Left lobe of liver (tissue), 2 donors: ENCODE measurements around the gene NKD2. TPM values are rescaled to one million over a fixed set of nuclear protein-coding genes. Genes with fewer than 3 reads are reported as not detected.
"Not testable (repeated sequence)": the region's sequence is repeated elsewhere in the genome, so short reads cannot be mapped to it uniquely, and the experiment has no call there.

Experiments
- ATAC-seq: fragments of 200-7000 bp; cut with Tn5 transposase; one replicate; pipeline ENCODE4 v1.9.1; 2020; ENCODE audit warnings: mild to moderate bottlenecking, moderate library complexity
- DNase-seq: peaks from one replicate; pipeline ENCODE4 v3.0.0-alpha.2; 2020; ENCODE audit warnings: low spot score
- total RNA-seq: library from RNA; stranded (reverse); gene quantifications from one replicate; pipeline ENCODE4 v1.2.1, GENCODE V29; 2021
- donor health status: DM: no; HTN: no; CAD: no; lungs with moderate emphysema.
- donor health status: DM: no; HTN: yes; CAD: no.

Gene NKD2
- total RNA-seq, 1 donor from 2014 or later, result 1.6 TPM

DNA sequence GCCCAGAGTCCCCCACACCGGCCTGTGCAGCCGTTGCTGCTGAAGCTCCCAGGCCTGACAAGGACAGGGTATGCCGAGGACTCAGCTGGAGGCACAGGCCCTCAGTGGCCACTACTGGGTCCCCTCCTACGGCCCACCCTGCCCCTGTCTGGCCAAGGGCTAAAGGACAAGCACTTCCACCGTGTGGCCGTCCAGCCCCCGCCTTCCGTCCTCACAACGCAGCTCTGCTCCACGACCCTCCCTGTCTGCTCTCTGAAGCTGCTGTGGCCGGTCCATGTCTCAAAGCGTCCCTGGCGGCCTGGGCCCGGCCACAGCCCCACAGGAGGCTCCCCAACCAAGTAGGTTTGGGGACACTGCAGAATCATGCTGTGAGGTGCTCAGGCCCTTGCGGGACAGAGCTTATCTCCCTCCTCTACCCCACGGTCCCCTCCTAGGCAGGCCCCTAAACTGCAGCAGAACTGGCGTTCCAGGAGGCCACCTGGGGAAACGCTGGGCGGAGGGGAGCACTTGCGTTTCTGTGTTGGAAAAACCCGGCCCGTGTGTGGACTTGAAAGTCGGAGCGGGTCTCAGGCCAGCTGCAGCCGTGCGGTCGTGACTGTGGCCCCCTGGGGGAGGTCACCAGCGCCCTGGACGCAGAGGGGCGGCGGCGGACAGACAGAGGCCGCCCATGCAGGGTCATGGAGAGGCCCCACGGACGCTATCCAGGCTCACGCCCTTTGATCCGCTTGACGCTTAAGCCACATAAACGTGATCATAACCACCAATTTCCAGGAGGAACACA lies 45.6 kb downstream of the NKD2 start:
- DNase-seq (no peak), ATAC-seq (no peak)

DNA sequence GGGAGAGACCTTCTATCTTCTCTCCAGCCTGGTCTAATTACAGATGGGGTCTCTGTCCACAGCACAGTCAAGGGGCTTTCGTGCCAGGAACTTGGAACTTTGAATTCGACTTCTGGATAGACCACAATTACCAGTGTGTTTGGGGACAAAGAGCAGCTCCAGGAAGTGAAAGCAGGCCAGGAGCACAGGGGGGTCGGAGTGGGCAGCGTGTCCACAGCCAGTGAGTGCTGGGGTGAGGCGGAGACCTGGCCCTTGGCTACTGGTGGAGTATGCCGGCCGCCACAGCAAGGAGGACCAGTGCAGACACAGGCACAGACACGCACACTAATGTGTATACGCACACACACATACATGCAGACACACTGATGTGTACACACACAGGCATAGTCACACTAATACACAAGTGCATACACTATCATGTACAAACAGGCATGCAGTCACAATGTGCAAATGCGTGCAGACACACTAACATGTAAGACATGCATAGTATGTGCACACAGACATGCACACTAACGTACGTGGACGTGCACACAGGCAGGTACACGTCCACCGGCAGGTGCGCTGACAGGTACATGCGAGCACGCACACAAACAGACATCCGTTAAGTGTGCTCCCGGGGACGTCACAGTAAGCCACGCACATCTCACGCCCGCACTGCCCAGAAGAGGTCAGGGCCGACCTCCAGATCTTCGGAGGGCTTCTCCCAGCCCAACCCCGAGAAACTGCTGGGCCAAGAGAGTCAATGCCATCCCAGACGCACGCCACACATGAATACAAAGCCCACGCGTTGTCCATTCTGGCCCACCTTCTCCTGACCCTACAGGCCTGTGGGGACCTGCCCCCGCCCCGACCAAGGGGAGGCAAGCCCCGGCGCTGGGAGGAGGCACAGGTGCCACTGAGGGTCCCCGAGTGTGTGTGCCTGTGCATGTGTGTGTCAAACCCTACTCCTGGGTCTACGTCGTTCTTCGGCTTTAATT lies 46.5 kb downstream of the NKD2 start:
- DNase-seq (no peak), ATAC-seq (no peak)

DNA sequence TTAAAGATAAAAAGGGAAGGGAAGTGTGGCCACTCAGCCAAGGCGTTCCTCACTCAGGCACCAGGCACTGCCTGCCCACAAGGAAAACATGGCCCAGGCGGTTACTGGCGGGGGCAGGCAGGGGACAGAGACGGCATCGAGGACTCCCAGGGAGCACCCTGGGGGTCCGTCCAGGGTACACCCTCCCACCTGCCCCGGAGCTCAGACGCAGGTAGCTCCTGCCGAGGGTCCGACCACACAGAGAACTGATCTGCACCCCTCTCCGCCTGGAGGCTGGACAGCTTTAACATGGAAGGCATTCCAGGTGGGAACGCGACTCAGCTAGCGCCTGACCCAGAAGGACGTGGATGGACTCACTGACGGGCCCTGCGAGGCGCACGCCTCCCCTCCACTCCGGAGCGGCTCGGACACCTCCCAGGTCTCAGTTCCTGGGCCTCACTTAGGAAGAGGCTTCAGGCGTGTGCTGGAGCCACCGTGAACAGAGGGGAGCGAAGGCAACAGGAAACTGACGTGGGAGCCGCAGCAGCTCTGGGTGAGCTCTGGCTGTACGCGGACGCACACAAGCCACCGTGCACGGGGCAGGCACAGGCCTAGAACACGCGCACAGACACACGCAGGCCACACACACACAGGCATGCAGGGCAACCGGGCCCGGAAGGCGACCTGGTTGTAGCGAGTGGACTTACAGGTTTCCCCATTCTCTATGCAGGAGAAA lies 47.5 kb downstream of the NKD2 start:
- ATAC-seq (no peak), DNase-seq (no peak)

- ATAC-seq, result no peak
- no peak for DNase-seq
Measured at GRCh38 chr5:1056611-1057484, 48.2 kb downstream of the NKD2 start.

- ATAC-seq (no peak), DNase-seq (no peak)
Measured at GRCh38 chr5:1057485-1058082, 49.0 kb downstream of the NKD2 start.

DNA sequence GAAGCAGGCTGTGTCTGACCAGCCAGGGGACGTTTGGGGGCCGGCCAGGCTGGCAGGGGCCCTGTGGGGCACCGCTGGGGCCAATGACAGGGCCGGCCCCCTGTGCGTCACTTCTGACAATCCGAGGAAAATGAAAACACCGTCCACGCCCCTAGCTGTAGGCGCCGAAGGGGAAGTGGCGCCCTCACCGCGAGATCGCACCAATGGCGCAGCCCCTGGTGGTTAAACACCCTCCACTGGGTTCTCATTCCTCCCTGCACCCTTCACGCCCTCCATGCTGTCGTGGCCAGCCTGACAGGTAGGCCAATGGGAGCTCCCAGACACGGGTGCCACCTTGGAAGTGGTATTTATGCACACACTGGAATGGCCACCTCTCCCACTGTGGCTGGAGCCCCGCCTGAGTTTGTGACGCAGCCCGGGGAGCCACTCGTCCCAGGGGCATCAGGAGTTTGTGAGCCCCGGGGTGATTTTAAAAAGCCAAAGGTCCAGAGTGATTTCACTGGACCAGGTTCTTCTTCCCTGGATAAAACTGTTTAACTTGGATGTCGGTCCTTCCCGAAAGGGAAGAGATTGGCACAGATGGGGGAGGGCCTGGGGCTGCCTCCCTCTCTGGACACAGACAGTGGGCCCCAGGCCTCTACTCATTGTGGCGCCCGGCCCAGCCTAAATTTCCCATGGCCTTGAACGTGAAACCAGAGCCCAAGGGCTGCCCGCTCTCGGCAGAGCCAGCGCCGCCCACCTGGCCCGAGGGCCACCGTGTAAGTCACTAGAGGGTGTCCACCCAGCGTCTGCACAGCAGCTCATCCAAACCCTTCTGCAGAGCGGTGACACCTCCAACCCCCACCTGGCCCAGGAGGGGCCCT lies 49.7 kb downstream of the NKD2 start:
- DNase-seq (no peak), ATAC-seq (no peak)

DNA sequence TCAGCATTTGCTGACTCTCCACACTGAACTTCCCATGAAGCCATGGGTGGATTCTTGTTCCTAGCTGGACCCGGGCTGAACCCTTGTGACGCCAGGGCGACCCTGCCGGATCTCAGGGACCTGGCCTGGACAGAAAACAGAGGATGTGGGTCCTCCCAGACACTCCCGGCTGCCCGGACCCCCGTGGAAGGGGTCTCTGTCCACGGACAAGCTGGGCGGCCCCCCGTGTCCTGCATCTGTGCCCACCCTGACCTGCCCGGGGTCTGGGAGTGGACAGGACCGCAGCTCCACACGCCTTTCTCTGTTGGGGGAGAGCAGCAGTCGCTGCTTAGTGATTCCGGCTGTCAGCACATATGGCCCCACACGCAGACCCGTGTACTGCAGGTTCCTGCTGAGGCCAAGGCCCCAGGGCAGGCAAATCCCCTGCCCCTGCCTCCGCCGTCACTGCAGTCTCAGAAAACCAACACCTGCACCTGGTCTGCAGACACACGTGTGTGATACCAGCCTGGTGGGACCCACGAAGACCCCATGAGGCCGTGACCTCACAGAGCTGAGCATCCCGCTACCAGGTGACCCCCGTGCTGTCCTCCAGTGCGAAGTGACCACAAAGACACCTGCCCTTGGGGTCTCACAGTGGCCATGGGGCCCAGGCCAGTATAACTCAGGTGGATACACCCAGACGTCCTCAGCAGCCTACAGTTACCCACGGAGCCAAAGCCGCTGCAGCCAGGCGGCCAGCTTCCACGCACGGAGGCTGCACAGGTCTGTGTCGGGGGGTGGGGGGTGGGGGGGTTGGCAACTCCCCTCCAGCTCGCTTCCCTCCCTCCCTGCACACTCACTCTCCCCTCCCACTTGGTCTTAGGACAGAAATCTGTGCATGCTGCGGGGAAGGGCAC lies 50.6 kb downstream of the NKD2 start:
- DNase-seq, result no peak
- peak; percentile 1 for ATAC-seq

- peak; percentile 83 for ATAC-seq
Measured at GRCh38 chr5:1059884-1060263, 51.3 kb downstream of the NKD2 start.

GRCh38 chr5:1060535-1060981 lies 52.0 kb downstream of the NKD2 start:
- no peak for DNase-seq
- peak; percentile 2 for ATAC-seq

More at GRCh38 chr5:1059884-1060263, 51.3 kb downstream of the NKD2 start:
- peak; percentile 89 for DNase-seq

- ATAC-seq, DNase-seq: not testable (repeated sequence)
Measured at GRCh38 chr5:1061292-1061691, 52.7 kb downstream of the NKD2 start.

GRCh38 chr5:1061916-1062315 lies 53.3 kb downstream of the NKD2 start:
- no peak for DNase-seq
- ATAC-seq, result no peak

DNA sequence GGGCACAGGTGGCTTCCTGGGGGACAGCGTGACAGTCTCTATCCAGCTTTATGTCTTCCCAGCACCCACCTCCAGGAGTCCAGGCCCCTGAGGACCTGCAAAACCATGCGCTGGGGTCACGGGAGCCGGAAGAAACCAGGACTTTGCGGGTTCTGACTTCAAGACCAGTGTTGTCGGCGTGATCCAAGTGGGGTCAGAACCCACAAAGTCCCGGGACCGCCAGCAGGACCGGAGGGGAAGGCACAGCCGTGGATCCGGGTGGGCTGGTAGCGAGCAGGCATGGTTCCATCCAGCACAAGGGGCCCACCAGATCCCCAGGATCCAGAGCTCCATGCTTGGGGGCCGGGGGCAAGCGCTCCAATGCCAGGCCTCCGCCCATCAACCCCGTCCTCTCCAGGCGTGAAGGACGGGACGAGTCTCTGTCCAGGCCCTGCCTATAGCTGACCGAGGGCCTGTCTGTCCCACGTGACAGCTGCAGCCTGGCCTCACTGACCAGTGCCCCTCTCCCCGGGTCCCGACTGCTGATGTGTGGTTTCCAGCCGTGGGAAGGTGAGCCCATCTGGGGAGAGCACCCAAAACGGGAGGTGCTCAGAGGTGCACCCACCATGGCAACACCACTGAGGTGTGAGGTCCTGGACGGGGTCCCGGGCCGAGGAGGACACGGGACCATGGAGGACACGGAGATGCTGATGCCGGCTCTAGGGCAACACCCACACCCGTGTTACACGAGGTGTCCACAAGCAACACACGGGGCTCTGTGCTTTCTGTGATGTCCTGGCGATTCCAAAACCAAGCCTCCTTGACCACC lies 54.4 kb downstream of the NKD2 start:
- ATAC-seq (no peak), DNase-seq (no peak)

DNA sequence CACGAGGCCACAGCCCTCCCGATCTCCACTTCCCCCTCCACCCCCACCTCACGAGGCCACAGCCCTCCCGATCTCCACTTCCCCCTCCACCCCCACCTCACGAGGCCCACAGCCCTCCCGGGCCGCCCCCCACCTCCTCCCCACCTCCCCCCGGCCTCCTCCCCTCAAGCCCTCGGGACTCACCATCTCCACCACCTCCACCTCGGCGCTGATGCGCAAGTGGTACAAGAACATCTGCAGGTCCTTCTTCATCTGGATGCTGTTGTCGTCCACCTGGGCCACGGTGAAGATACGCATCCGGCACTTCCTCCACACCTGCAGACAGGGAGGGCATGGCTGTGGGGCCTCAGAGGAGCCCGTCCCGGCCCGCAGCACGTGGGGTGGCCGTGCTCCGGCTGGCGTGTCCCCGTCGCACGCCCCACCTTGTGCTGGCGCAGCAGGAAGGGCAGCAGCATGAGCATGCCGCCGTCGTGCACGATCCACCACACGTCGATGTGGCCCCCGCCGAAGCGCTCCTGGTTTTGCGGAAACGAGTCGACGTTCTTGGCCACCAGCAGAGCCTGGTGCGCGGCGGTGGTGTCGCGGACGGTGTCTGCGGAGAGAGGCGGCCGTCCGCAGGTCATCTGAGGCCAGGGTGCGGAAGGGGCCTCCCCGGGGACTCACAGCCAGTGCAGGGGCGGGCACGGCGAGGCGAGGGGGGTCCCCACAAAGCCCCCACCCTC lies 55.2 kb downstream of the NKD2 start:
- DNase-seq (no peak), ATAC-seq (no peak)

DNA sequence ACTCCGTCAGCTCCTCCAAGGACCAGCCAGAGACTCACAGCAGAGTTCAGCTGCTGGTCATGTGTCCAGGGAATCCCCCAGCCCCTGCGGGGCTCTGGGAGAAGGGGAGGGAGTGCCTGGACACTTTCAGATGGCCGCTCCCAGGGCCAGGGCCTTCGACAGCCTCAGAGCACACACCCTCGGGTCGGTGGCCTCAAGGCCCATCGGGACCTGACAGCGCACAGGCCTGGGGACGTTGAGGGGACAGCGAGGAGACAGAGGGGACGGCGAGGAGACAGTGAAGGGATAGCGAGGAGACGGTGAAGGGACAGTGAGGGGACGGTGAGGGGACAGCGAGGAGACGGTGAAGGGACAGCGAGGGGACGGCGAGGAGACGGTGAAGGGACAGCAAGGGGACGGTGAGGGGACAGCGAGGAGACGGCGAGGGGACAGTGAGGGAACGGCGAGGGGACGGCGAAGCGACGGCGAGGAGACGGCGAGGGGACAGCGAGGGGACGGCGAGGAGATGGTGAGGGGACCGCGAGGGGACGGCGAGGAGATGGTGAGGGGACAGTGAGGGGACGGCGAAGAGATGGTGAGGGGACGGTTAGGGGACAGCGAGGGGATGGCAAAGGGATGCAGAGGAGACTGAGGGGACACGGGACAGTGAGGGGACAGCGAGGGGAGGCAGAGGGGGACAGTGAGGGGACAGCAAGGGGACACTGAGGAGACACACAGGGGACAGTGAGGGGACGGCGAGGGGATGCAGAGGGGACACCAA lies 56.0 kb downstream of the NKD2 start:
- no peak for ATAC-seq
- no peak for DNase-seq

- DNase-seq (no peak), ATAC-seq (peak; percentile 2)
Measured at GRCh38 chr5:1065143-1065750, 56.6 kb downstream of the NKD2 start.
